GM21576 (cell line): Measurements from ENCODE around the gene KRTAP1-1.
"Not testable (repeated sequence)": the region's sequence is repeated elsewhere in the genome, so short reads cannot be mapped to it uniquely, and the experiment has no call there.

ENCODE experiments used
- ATAC-seq: cut with Tn5 transposase; IDR thresholded peaks from one replicate; pipeline ENCODE4 v1.9.1; 2021; ENCODE audit warnings: mild to moderate bottlenecking, moderate library complexity; ENCODE audit not compliant: unreplicated experiment

Gene KRTAP1-1

GRCh38 chr17:41057547-41057946, 16.3 kb upstream of the KRTAP1-1 start:
- ATAC-seq = no peak

GRCh38 chr17:41055130-41055529, 13.9 kb upstream of the KRTAP1-1 start, which contains the start of gene KRTAP2-2:
KRTAP2-2 (minus strand) TSS chr17:41055230; CDS start chr17:41055211, 19 bp downstream.
- not testable (repeated sequence) for ATAC-seq

DNA sequence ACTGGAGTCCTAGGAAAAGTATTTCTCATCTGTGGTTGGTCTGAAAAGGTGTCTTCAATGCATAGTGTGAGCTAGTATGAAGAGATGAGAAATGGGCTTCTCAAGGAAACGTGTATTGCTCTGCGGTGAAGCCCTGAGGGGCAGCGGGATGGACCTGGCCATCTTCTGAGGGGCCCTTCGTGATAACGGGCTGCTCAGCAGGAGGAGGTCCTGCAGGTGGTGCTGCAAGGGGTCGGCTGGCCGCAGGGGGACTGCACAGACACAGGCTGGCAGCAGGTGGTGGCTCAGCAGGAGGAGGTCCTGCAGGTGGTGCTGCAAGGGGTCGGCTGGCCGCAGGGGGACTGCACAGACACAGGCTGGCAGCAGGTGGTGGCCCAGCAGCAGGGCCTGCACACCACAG, 13.3 kb upstream of the KRTAP1-1 start:
- ATAC-seq = not testable (repeated sequence)

DNA sequence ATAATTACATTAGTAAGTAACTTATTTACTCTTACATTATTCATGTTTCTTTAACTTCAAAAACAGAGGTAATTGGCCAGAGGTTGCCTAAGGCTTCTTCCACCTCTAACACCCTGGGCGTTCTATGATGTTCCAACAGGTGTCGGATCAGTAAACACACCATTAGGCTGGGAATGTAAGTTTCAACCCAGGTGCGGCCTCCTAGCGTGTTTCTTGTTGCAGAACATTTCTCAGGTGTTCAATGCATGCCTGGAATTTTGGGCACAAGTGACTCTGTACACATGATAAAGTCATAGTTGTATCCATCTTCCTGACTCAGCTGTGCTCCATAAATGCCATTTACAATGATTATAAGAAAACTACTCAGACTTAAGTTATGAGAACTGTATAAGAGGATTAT, 12.8 kb upstream of the KRTAP1-1 start:
- ATAC-seq = no peak

DNA sequence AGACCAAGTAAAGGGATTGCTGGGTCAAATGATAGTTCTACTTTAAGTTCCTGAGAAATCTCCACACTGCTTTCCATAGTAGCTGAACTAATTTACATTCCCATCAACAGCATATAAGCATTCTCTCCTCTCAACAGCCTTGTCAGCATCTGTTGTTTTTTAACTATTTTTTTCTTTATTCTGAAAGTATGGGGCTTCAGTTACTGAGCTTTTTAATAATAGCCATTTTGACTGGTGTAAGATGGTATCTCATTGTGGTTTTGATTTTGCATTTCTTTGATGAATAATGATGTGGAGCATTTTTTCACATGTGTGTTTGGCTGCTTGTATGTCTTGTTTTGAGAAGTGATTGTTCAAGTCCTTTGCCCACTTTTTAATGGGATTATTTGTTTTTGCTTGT, 11.3 kb upstream of the KRTAP1-1 start:
- no peak for ATAC-seq

DNA sequence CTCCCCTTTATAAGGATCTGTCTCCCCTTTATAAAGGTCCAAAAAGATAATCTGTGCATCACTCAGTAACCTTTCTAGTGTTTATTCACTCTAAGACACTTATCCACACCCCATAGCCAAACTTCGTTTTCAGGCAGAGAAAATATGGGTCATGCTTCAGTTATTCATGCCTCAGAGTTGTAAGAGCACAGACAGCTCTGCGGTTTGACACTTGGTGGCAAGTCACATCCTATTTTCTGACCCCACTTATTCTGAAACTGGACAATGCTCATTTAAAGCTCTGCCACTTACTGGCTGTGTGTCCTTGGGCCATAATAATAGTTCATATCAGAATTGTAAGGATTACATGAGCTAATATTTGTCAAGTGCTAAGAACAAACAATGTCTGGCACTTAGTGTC, 7.9 kb upstream of the KRTAP1-1 start:
- ATAC-seq = no peak

DNA sequence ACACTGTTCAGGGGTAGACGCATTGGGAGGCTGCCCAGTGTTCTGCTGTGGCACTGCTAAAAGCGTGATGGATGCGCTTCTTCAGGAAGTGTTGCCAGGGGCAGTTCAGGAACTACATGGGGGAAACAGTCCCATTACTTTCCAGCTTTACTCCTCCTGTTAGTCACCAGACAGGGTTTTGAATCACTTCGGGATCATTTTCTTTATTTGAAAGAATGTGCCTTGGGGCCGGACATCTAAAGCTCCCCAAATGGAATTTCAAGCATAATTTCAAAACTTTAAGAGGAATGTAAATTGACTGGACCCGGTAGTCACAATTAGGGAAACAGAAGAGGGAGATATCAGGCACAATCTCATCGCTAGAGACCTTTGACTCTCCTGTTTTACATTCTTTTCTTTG, 7.2 kb upstream of the KRTAP1-1 start:
- ATAC-seq = no peak

GRCh38 chr17:41046735-41047465, 5.7 kb upstream of the KRTAP1-1 start, which contains the start of gene KRTAP2-1:
KRTAP2-1 (minus strand) TSS chr17:41047316; CDS start chr17:41047267, 49 bp downstream.
- not testable (repeated sequence) for ATAC-seq

- ATAC-seq = no peak
Measured at GRCh38 chr17:41042953-41043352, 1.7 kb upstream of the KRTAP1-1 start.

- ATAC-seq = no peak
Measured at GRCh38 chr17:41037853-41038350, 3.3 kb downstream of the KRTAP1-1 start.

GRCh38 chr17:41034346-41034935, 6.8 kb downstream of the KRTAP1-1 start, which contains the start of gene KRTAP1-3:
KRTAP1-3 (minus strand) TSS chr17:41034874; CDS start chr17:41034821, 53 bp downstream.
- not testable (repeated sequence) for ATAC-seq

DNA sequence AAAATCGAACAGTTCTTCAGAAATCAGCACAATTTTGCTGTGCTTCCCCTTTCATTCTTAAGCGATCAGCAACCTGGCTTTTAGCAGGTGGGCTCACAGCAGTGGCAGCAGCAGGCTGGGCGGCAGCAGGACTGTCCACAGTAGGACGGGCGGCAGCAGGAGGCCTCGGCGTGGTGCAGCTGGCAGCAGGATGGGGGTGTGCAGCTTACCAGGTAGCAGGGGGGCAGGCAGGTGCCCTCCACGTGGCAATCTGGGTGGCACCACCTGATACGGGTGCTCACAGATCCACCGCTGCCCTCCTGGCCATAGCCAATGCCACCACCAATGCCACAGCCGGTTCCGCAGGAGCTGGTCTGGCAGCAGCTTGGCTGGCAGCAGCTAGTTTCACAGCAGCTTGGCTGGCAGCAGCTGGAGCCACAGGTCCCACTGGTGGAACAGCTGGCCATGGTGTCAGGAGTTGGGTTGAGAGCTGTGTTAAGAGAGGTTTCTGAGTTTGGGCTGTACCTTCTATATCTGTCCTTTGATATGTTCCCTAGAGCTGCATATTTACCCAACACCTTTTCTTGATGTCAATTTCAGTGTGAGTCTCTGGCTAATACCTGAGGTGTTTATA, 11.5 kb downstream of the KRTAP1-1 start, which contains the start of gene KRTAP1-4:
Gene KRTAP1-4 (minus strand): TSS at position 563 of the 613 bp plus-strand sequence. CDS start 117 bp downstream, at position 446.
- ATAC-seq = no peak

- ATAC-seq = no peak
Measured at GRCh38 chr17:41026715-41027471, 14.4 kb downstream of the KRTAP1-1 start, which contains the start of gene KRTAP1-5. KRTAP1-5 (minus strand) TSS chr17:41027208; CDS start chr17:41027155, 53 bp downstream.

- ATAC-seq = no peak
Measured at GRCh38 chr17:41024697-41025096, 16.6 kb downstream of the KRTAP1-1 start.

DNA sequence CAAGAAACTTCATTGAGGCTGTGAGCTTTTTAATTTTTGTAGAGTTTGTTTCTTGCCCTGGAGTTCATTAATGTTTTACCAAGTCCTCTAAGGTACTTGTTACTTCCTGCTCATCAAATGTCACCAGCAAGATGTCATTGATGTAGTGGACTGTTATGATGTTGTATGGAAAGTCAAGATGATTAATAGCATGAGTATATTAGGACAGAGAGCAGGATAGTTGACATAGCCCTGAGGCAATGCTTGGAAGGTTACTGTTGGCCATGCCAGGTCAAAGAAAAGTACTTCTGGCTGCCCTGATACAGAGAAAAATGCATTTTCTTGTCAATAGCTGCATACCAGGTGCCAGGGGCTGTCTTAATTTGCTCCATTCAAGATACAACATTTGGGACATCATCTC, 20.9 kb downstream of the KRTAP1-1 start:
- no peak for ATAC-seq

DNA sequence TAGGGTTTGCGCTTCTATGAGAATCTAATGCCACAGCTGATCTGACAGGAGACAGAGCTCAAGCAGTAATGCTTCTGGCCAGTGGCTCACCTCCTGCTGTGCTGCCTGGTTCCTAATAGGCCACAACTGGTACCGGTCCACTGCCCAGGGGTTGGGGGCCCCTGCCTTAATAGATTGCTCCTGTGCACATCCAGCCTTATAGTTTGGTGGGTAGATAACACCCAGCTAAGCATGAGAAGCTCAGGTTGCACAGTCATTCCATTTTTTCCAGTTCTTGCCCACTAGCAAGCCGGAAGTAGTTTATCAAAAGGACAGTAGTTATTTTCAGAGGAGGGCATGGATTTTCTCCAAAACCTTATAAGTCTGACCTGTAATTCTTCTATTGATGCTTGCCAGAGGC, 21.8 kb downstream of the KRTAP1-1 start:
- no peak for ATAC-seq

- no peak for ATAC-seq
Measured at GRCh38 chr17:41018541-41018940, 22.7 kb downstream of the KRTAP1-1 start.

- no peak for ATAC-seq
Measured at GRCh38 chr17:41016578-41017215, 24.6 kb downstream of the KRTAP1-1 start.

GRCh38 chr17:41015454-41015853, 25.8 kb downstream of the KRTAP1-1 start:
- ATAC-seq = no peak

DNA sequence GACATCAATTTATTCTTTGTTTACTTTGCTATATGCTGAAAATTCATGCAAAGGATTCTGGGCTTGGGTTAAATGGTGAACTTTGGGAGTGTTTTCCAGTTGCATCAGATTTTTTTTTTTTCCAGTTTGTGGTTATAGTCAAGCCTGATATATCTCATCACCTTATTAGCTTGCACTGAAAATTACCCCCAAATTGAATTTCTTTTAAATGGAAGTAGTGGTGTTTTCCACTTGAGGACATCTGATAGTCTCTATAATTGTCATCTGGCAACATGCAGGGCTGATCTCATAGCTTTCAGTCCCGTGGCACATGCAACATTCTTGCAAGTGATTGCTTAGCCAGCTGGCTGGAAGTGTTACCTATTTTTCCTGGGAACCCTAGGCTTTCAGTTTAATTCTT, 27.6 kb downstream of the KRTAP1-1 start:
- no peak for ATAC-seq
